ENCODE measurements around the gene CXCL1. TPM values are rescaled to one million over a fixed set of nuclear protein-coding genes. Genes with fewer than 3 reads are reported as not detected.

Gene CXCL1
- total and polyA plus RNA-seq, 2 donors (not counting 1 experiment from before 2014, with no cell fraction given): 0.24 TPM; not detected in 1

DNA sequence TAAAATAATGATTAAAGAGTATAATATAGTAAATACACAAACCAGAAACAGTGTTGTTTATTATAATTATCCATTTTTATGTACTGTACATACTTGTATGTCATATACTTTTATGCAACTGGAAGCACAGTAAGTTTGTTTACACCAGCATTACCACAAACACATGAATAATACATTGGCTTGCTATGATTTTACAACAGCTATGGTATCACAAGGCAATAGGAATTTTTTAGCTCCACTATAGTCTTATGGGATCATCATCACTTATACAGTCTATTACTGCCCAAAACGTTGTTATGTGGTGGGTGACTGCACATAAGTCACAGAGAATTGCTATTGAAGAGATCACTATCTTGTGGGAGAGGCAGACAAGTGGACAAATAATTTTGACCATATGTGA lies 17.9 kb upstream of the CXCL1 start:
- CTCF ChIA-PET: no interaction called here

DNA sequence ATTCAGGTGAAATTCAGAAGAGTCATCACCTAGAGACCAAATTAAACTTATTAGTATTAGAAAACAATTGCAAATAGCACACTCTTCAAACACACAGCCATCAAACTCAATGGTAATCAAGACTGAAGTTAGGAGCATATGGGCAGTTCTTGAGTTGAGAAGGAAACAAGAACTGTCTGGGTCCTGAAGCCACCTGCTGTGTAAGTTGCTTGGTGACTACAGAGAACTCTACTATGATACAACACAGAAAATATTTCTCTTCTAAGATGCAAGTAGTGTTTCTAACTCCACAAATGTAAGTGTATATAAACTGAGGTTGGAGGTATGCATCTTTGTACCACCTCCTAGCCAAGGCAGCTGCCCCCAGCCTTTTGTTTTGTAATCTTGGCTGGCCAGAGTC lies 16.4 kb upstream of the CXCL1 start:
- Histone ChIP-seq H3K4me2 (replicated peaks; ENCODE audit: low read depth, low read length, poor library complexity, severe bottlenecking) (no peak overlapping the region), H3K4me1 (ENCODE audit: control insufficient read depth in 2 of 2, insufficient read depth in 2 of 2, low read length in 2 of 2) (no peaks in the 10 kb centered on the region), H2AFZ (ENCODE audit: insufficient read depth, low read depth, low read length, poor library complexity, severe bottlenecking) (no peak overlapping the region), H3K9me3 (ENCODE audit: control extremely low read depth in 1 of 3, control insufficient read depth in 2 of 3, insufficient read depth in 1 of 3, low read length in 2 of 3) (no peaks in the 10 kb centered on the region), H4K20me1 (ENCODE audit: control insufficient read depth, insufficient read depth, low read length, poor library complexity, severe bottlenecking) (no peaks in the 10 kb centered on the region), H3K27me3 (replicated peaks in 1 of 4; ENCODE audit: control extremely low read depth in 1 of 4, control insufficient read depth in 3 of 4, insufficient read depth in 4 of 4, low read length in 3 of 4) (no peaks in the 10 kb centered on the region), H3K9ac (ENCODE audit: low read length) (no peak overlapping the region), H3K36me3 (replicated peaks in 1 of 2; ENCODE audit: control extremely low read depth in 1 of 2, control insufficient read depth in 1 of 2, extremely low read depth in 1 of 2, insufficient read depth in 2 of 2, low read length in 1 of 2) (no peaks in the 10 kb centered on the region), H3K27ac (ENCODE audit: low read length in 2 of 2) (no peak overlapping the region), H3K4me3 (ENCODE audit: control extremely low read depth in 1 of 5, extremely low read depth in 1 of 5, insufficient read depth in 1 of 5, low read depth in 2 of 5, low read length in 4 of 5) (no peak overlapping the region), H3K79me2 (ENCODE audit: control insufficient read depth, insufficient read depth, low read length) (no peaks in the 10 kb centered on the region)
- DNase-seq (no peak), ATAC-seq (ENCODE audit: low read depth) (no peak)
- ChIA-PET CTCF (no interaction called here), POLR2A (no interaction called here)
- H3K4me1 Mint-ChIP-seq: no peaks in the 10 kb centered on the region
- H3K9me3 Mint-ChIP-seq (ENCODE audit: insufficient read depth): no peaks in the 10 kb centered on the region
- peaks cover 29% of the 10 kb centered on the region for H3K27me3 Mint-ChIP-seq
- H3K27ac Mint-ChIP-seq: no peak overlapping the region
- intact Hi-C loops (cut with micrococcal nuclease): no loop called here
- TF ChIP-seq, protein P1, sequence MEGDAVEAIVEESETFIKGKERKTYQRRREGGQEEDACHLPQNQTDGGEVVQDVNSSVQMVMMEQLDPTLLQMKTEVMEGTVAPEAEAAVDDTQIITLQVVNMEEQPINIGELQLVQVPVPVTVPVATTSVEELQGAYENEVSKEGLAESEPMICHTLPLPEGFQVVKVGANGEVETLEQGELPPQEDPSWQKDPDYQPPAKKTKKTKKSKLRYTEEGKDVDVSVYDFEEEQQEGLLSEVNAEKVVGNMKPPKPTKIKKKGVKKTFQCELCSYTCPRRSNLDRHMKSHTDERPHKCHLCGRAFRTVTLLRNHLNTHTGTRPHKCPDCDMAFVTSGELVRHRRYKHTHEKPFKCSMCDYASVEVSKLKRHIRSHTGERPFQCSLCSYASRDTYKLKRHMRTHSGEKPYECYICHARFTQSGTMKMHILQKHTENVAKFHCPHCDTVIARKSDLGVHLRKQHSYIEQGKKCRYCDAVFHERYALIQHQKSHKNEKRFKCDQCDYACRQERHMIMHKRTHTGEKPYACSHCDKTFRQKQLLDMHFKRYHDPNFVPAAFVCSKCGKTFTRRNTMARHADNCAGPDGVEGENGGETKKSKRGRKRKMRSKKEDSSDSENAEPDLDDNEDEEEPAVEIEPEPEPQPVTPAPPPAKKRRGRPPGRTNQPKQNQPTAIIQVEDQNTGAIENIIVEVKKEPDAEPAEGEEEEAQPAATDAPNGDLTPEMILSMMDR (IDR thresholded peaks at IDR 0.05): no peak
- H3K4me3 Mint-ChIP-seq: no peak overlapping the region

More for the DNA sequence above, 17.9 kb upstream of the CXCL1 start:
- intact Hi-C loops (cut with micrococcal nuclease): no loop called here
- ATAC-seq (ENCODE audit: low read depth): no peak
- no peak overlapping the region for H3K4me3 Mint-ChIP-seq
- Histone ChIP-seq H4K20me1 (ENCODE audit: control insufficient read depth, insufficient read depth, low read length, poor library complexity, severe bottlenecking) (no peaks in the 10 kb centered on the region), H3K4me3 (ENCODE audit: control extremely low read depth in 1 of 5, extremely low read depth in 1 of 5, insufficient read depth in 1 of 5, low read depth in 2 of 5, low read length in 4 of 5) (no peak overlapping the region), H2AFZ (ENCODE audit: insufficient read depth, low read depth, low read length, poor library complexity, severe bottlenecking) (no peak overlapping the region), H3K9ac (ENCODE audit: low read length) (no peak overlapping the region), H3K27me3 (replicated peaks in 1 of 4; ENCODE audit: control extremely low read depth in 1 of 4, control insufficient read depth in 3 of 4, insufficient read depth in 4 of 4, low read length in 3 of 4) (no peaks in the 10 kb centered on the region), H3K36me3 (replicated peaks in 1 of 2; ENCODE audit: control extremely low read depth in 1 of 2, control insufficient read depth in 1 of 2, extremely low read depth in 1 of 2, insufficient read depth in 2 of 2, low read length in 1 of 2) (no peaks in the 10 kb centered on the region), H3K79me2 (ENCODE audit: control insufficient read depth, insufficient read depth, low read length) (no peaks in the 10 kb centered on the region), H3K4me2 (replicated peaks; ENCODE audit: low read depth, low read length, poor library complexity, severe bottlenecking) (no peak overlapping the region), H3K27ac (ENCODE audit: low read length in 2 of 2) (no peak overlapping the region), H3K4me1 (ENCODE audit: control insufficient read depth in 2 of 2, insufficient read depth in 2 of 2, low read length in 2 of 2) (no peaks in the 10 kb centered on the region), H3K9me3 (ENCODE audit: control extremely low read depth in 1 of 3, control insufficient read depth in 2 of 3, insufficient read depth in 1 of 3, low read length in 2 of 3) (no peaks in the 10 kb centered on the region)
- POLR2A ChIA-PET: no interaction called here
- DNase-seq: no peak
- no peak for TF ChIP-seq EZH2 (IDR thresholded peaks at IDR 0.05; ENCODE audit: borderline replicate concordance, insufficient read depth, low read depth, low read length, poor library complexity, severe bottlenecking)
- TF ChIP-seq, protein P1 (IDR thresholded peaks at IDR 0.05): no peak
- no peaks in the 10 kb centered on the region for H3K4me1 Mint-ChIP-seq
- no CpG with 5 or more reads among the region's 1 CpG for WGBS (ENCODE audit: insufficient coverage)
- peaks cover 34% of the 10 kb centered on the region for H3K27me3 Mint-ChIP-seq
- no peak overlapping the region for H3K27ac Mint-ChIP-seq
- no peaks in the 10 kb centered on the region for H3K9me3 Mint-ChIP-seq (ENCODE audit: insufficient read depth)
